ENCODE results near the gene RPS18. TPM values are rescaled to one million over a fixed set of nuclear protein-coding genes. Genes with fewer than 3 reads are reported as not detected.
A peak's percentile ranks its signal among the peaks of the same experiment; 100 is the strongest.

RPS18 gene
- total and polyA plus RNA-seq, 9 of the 15 experiments (the other 6 are each of a cell fraction or from before 2014, with no cell fraction given): 5,023 to 17,516 (median 8,131) TPM

DNA sequence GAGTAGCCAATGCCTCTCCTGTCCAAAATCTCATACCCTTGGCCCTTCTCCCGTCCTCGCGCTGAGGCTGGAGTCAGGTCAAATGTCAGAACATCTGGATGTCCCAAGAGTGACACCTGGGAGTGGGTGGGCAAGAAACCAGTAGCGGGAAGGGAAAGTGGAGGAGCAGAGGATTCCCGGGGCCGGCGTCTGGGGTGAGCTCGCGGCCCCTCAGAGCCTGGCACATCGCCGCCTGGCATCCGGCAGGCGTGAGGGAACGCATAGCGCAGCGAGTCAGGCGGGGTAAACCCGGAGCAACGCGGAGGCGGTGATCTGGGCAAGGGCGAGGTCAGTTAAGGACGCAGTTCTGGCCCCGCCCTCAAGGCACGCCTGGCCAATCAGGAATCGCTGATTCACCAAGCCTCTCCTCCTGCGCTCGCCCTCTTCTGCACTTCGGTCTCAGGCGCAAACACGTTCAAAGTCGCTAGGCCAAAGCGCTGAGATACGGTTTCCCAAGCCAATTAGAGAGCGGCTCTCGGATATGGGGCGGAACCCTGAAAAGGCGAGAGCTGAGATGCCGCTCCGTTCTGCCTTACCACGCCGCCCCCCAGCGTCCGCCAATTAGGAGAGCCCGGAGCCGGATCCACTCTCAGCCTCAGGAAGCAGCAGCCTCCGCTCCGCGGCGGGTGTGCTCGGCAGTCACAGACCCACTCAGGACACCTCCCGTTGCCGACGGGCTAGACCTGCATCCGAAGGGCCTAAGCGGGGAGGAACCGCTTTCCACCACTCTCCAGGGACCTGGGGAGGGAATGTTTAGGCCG, 22.7 kb upstream of the RPS18 start (continued):
- peak in 1 of 2 experiments; percentile 24; a peak in 1 of 4 replicates for TF ChIP-seq KDM1A (IDR thresholded peaks at IDR 0.05)
- no peak for TF ChIP-seq ZNF12 (CRISPR knock-in tag; IDR thresholded peaks at IDR 0.05)
- TF ChIP-seq STAT5B (CRISPR knock-in tag; IDR thresholded peaks at IDR 0.05): no peak
- TF ChIP-seq SAFB (IDR thresholded peaks at IDR 0.05; ENCODE audit: borderline replicate concordance, low read depth, low read length): 0 out of 2 replicates have a peak, but pooled peaks have one; percentile 57
- TF ChIP-seq LARP7 (IDR thresholded peaks at IDR 0.05): 0 out of 2 replicates have a peak, but pooled peaks have one; percentile 40
- TF ChIP-seq NR1H2 (CRISPR knock-in tag; IDR thresholded peaks at IDR 0.05): 0 out of 2 replicates have a peak, but pooled peaks have one; percentile 12
- TF ChIP-seq TAF7 (tag; IDR thresholded peaks at IDR 0.05): peak; percentile 75
- TF ChIP-seq, protein P1, sequence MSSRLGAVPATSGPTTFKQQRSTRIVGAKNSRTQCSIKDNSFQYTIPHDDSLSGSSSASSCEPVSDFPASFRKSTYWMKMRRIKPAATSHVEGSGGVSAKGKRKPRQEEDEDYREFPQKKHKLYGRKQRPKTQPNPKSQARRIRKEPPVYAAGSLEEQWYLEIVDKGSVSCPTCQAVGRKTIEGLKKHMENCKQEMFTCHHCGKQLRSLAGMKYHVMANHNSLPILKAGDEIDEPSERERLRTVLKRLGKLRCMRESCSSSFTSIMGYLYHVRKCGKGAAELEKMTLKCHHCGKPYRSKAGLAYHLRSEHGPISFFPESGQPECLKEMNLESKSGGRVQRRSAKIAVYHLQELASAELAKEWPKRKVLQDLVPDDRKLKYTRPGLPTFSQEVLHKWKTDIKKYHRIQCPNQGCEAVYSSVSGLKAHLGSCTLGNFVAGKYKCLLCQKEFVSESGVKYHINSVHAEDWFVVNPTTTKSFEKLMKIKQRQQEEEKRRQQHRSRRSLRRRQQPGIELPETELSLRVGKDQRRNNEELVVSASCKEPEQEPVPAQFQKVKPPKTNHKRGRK (tag; IDR thresholded peaks at IDR 0.05): no peak
- TF ChIP-seq FOXP1 (CRISPR knock-in tag; IDR thresholded peaks at IDR 0.05): peak; percentile 87
- TF ChIP-seq HDAC1 (IDR thresholded peaks at IDR 0.05): peak in 1 of 2 experiments; percentile 40; a peak in 2 of 4 replicates
- no peak for TF ChIP-seq MED1 (CRISPR knock-in tag; IDR thresholded peaks at IDR 0.05; ENCODE audit: borderline replicate concordance)
- TF ChIP-seq, protein P2, sequence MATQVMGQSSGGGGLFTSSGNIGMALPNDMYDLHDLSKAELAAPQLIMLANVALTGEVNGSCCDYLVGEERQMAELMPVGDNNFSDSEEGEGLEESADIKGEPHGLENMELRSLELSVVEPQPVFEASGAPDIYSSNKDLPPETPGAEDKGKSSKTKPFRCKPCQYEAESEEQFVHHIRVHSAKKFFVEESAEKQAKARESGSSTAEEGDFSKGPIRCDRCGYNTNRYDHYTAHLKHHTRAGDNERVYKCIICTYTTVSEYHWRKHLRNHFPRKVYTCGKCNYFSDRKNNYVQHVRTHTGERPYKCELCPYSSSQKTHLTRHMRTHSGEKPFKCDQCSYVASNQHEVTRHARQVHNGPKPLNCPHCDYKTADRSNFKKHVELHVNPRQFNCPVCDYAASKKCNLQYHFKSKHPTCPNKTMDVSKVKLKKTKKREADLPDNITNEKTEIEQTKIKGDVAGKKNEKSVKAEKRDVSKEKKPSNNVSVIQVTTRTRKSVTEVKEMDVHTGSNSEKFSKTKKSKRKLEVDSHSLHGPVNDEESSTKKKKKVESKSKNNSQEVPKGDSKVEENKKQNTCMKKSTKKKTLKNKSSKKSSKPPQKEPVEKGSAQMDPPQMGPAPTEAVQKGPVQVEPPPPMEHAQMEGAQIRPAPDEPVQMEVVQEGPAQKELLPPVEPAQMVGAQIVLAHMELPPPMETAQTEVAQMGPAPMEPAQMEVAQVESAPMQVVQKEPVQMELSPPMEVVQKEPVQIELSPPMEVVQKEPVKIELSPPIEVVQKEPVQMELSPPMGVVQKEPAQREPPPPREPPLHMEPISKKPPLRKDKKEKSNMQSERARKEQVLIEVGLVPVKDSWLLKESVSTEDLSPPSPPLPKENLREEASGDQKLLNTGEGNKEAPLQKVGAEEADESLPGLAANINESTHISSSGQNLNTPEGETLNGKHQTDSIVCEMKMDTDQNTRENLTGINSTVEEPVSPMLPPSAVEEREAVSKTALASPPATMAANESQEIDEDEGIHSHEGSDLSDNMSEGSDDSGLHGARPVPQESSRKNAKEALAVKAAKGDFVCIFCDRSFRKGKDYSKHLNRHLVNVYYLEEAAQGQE (IDR thresholded peaks at IDR 0.05; ENCODE audit: borderline replicate concordance): peak; percentile 10; the same call in 1 of the 2 replicates
- TF ChIP-seq, protein P2 (CRISPR knock-in tag; IDR thresholded peaks at IDR 0.05; ENCODE audit: low read depth): no peak
- TF ChIP-seq ZNF347 (CRISPR knock-in tag; IDR thresholded peaks at IDR 0.05; ENCODE audit: low read depth): no peak
- 0 out of 2 replicates have a peak, but pooled peaks have one; percentile 28 for TF ChIP-seq BHLHE40 (IDR thresholded peaks at IDR 0.05; ENCODE audit: low read length)

Measured in K562 (cell line).